GM12878 (cell line): ENCODE results near the gene TIMM21. TPM values are rescaled to one million over a fixed set of nuclear protein-coding genes. Genes with fewer than 3 reads are reported as not detected.

Experiments
- ATAC-seq: fragments of 200-7000 bp; cut with Tn5 transposase; 3 replicates; pipeline ENCODE4 v1.9.1; 2020; ENCODE audit warnings: mild to moderate bottlenecking, moderate library complexity
- BruUV-seq: library from RNA; stranded (reverse); fragments of 400-500 nt; replicated peaks from 2 replicates; lab custom pipeline; 2021; lab: Mats Ljungman, UMichigan
- CTCF ChIA-PET: fragments of 300-600 bp; sonication (Branson Sonifier 250); formaldehyde crosslinking; extraction: SDS; loops from one replicate; lab custom pipeline; 2021; ENCODE audit warnings: inconsistent platforms; lab: Yijun Ruan, JAX
- POLR2A ChIA-PET: fragments of 350-600 bp; formaldehyde crosslinking; extraction: SDS; loops from one replicate; lab custom pipeline; 2021; ENCODE audit warnings: inconsistent platforms; lab: Charles Lee
- RAD21 ChIA-PET: fragments of 300-600 bp; sonication (Branson Sonifier 250); formaldehyde crosslinking; loops from one replicate; lab custom pipeline; 2023; ENCODE audit warnings: antibody characterized with exemption; ENCODE audit not compliant: unreplicated experiment; lab: Charles Lee
- SMC1A ChIA-PET: fragments of 300-600 bp; sonication (Branson Sonifier 250); formaldehyde crosslinking; loops from one replicate; lab custom pipeline; 2023; ENCODE audit not compliant: unreplicated experiment, uncharacterized antibody; lab: Charles Lee
- DNase-seq: peaks from one replicate; pipeline ENCODE4 v3.0.0-alpha.2; 2011; ENCODE audit warnings: low read depth, low spot score
- FAIRE-seq: peaks from 3 replicates; lab custom pipeline; 2011; peaks lifted over from hg19 to GRCh38; lab: Jason Lieb, UNC
- H2AFZ ChIP-seq: 2 replicates; pipeline ENCODE4 v1.6.0; 2011; ENCODE audit warnings: low read depth, low read length, control low read depth; ENCODE audit not compliant: control insufficient read depth
- H3K27ac ChIP-seq: 2 replicates; pipeline ENCODE4 v1.5.1; 2011; ENCODE audit warnings: control low read depth; ENCODE audit not compliant: control insufficient read depth, insufficient read depth
- H3K27me3 ChIP-seq, 2 experiments: replicated peaks in 1 of 2; 2 replicates each; pipeline versions ENCODE4 v1.6.0 to v1.6.1; 2011; ENCODE audit warnings: low read length in 1 of 2; ENCODE audit not compliant: control insufficient read depth in 2 of 2, insufficient read depth in 2 of 2
- H3K36me3 ChIP-seq, 2 experiments: 2 replicates each; pipeline ENCODE4 v1.5.1; 2011; ENCODE audit warnings: low read length in 1 of 2; ENCODE audit not compliant: control insufficient read depth in 2 of 2, insufficient read depth in 2 of 2
- H3K4me1 ChIP-seq: 2 replicates; pipeline ENCODE4 v1.6.1; 2011; ENCODE audit warnings: mild to moderate bottlenecking, low read length, moderate library complexity, mixed read lengths; ENCODE audit not compliant: control insufficient read depth, insufficient read depth
- H3K4me2 ChIP-seq: 2 replicates; pipeline ENCODE4 v1.6.0; 2011; ENCODE audit warnings: control low read depth; ENCODE audit not compliant: control insufficient read depth, insufficient read depth
- H3K4me3 ChIP-seq: fragments of 200-600 bp; sonication (generic); 2 replicates; pipeline ENCODE4 v1.5.1; 2016
- H3K79me2 ChIP-seq: 2 replicates; pipeline ENCODE4 v1.6.0; 2011; ENCODE audit warnings: low read length; ENCODE audit not compliant: control insufficient read depth, insufficient read depth
- H3K9ac ChIP-seq: 2 replicates; pipeline ENCODE4 v1.8.0; 2011; ENCODE audit warnings: low read length, control low read depth, mixed read lengths; ENCODE audit not compliant: control insufficient read depth, insufficient read depth
- H3K9me3 ChIP-seq: replicated peaks from 3 replicates; pipeline ENCODE4 v1.5.1; 2011; ENCODE audit warnings: mild to moderate bottlenecking, low read length; ENCODE audit not compliant: control insufficient read depth, insufficient read depth
- H4K20me1 ChIP-seq: 2 replicates; pipeline ENCODE4 v1.6.0; 2011; ENCODE audit not compliant: control insufficient read depth, insufficient read depth
- BCLAF1 ChIP-seq: fragments of 450-650 bp; IDR thresholded peaks from 2 replicates; pipeline ENCODE4 v1.6.1; 2017; ENCODE audit warnings: antibody characterized with exemption, mild to moderate bottlenecking, moderate library complexity
- NRF1 ChIP-seq: conservative IDR thresholded peaks from 2 replicates; pipeline ENCODE4 v1.6.1; 2011; ENCODE audit warnings: mild to moderate bottlenecking, low read depth, low read length, improper control_type of control experiment
- PKNOX1 ChIP-seq: fragments of 450-650 bp; IDR thresholded peaks from 2 replicates; pipeline ENCODE4 v1.6.1; 2016; ENCODE audit warnings: mild to moderate bottlenecking
- SUPT20H ChIP-seq: IDR thresholded peaks from 2 replicates; pipeline ENCODE4 v1.6.1; 2011; ENCODE audit warnings: low read depth, mild to moderate bottlenecking, low read length, moderate library complexity, borderline replicate concordance; ENCODE audit not compliant: control insufficient read depth
- SUZ12 ChIP-seq: fragments of 200-600 bp; sonication (generic); IDR thresholded peaks from one replicate; pipeline ENCODE4 v1.6.1; 2018; ENCODE audit warnings: antibody characterized with exemption, mild to moderate bottlenecking; ENCODE audit not compliant: unreplicated experiment
- WRNIP1 ChIP-seq: IDR thresholded peaks from 2 replicates; pipeline ENCODE4 v1.6.1; 2011; ENCODE audit warnings: low read depth, low read length, improper control_type of control experiment, borderline replicate concordance
- ZNF384 ChIP-seq: IDR thresholded peaks from 2 replicates; pipeline ENCODE4 v1.6.1; 2012; ENCODE audit warnings: low read depth, mild to moderate bottlenecking, low read length, improper control_type of control experiment, borderline replicate concordance
- WGBS: methylation state at CpG from one replicate; pipeline ENCODE4 v1.1.6; 2016; ENCODE audit warnings: low lambda C conversion rate; ENCODE audit not compliant: insufficient replicate concordance, insufficient coverage; ENCODE audit errors: missing lambda C conversion rate; 5-methylcytosine and 5-hydroxymethylcytosine counted together
- in situ Hi-C: fragments of 300-500 bp; cut with MboI; formaldehyde crosslinking; loops from 9 replicates; pipeline ENCODE4 v1.14.3; 2018; ENCODE audit warnings: mixed read lengths
- intact Hi-C: fragments of 100-400 bp; cut with micrococcal nuclease; formaldehyde crosslinking; loops from one replicate; pipeline ENCODE4 v1.14.2; 2022; ENCODE audit not compliant: unreplicated experiment
- polyA plus RNA-seq, 11 experiments: library from polyadenylated mRNA; depleted of rRNA in 4 of 11; unstranded in 6 of 11; stranded (reverse) in 5 of 11; fragments of >200 nt; fragmentation: Nextera tagmentation in 4 of 11; fragmentation: Illumina TruSeq in 1 of 11; extraction: Ambion mirVana in 4 of 11; extraction: Trizol in 1 of 11; gene quantifications; 1 replicate in 1 of 11; 2 replicates in 10 of 11; pipeline versions ENCODE4 v1.2.1 to v1.2.3, GENCODE V29; 2011 to 2016; ENCODE audit warnings: inconsistent platforms in 2 of 11, missing spikeins in 2 of 11, low read depth in 1 of 11
- total RNA-seq, 4 experiments: library from RNA; depleted of rRNA in 3 of 4; stranded (reverse); fragments of >200 nt in 3 of 4; fragmentation: Illumina TruSeq in 1 of 4; extraction: Trizol in 1 of 4; gene quantifications; 2 replicates each; pipeline versions ENCODE4 v1.2.1 to v1.2.3, GENCODE V29; 2013 to 2021
- TF ChIP-seq, protein P1 (sequence below): fragments of 150-350 bp; IDR thresholded peaks from 2 replicates; pipeline ENCODE4 v1.6.1; 2016; ENCODE audit warnings: low read depth, low read length
- TF ChIP-seq, protein P2 (sequence below): IDR thresholded peaks from 2 replicates; pipeline ENCODE4 v1.6.1; 2012; ENCODE audit warnings: low read depth, low read length, improper control_type of control experiment
- TF ChIP-seq, protein P3 (sequence below): IDR thresholded peaks from 2 replicates; pipeline ENCODE4 v1.6.1; 2012; ENCODE audit warnings: mild to moderate bottlenecking, low read depth, low read length

TIMM21 gene
- total and polyA plus RNA-seq, 10 of the 15 experiments (the other 5 are each of a cell fraction or from before 2014, with no cell fraction given): 39.5 to 203 (median 83.4) TPM

DNA sequence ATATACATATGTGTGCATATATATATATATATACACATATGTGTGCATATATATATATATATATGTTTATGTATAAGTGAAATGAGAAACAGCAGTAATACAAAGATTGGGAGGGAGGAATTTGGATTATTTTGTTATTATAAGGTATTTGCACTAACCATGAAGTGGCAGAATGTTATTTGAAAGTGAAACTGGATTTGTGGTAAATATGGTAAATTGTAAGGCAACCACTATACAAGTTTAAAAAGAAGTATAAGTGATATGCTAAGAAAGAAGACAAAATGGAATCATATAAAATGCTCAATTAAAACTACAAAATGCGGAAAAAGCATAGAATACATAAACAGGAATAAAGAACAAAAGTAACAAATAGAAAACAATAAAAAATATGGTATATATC is 38.2 kb upstream of the TIMM21 start:
- H3K27ac ChIP-seq: no peak overlapping the region
- WGBS: 100% methylated on average over 1 of the region's 1 CpG
- no peak overlapping the region for H2AFZ ChIP-seq
- no peak for ATAC-seq
- H3K27me3 ChIP-seq: no peaks in the 10 kb centered on the region
- no peak overlapping the region for H3K4me3 ChIP-seq
- no peaks in the 10 kb centered on the region for H3K79me2 ChIP-seq
- ChIA-PET CTCF (no interaction called here), SMC1A (no interaction called here), RAD21 (no interaction called here), POLR2A (no interaction called here)
- DNase-seq: no peak
- BruUV-seq: no TSS peak
- FAIRE-seq: no peak
- no peaks in the 10 kb centered on the region for H3K36me3 ChIP-seq
- in situ Hi-C loops (loop anchor here (25.0 kb wide), 1 partner anchor 1348 kb away; no protein-coding TSS in a partner anchor), intact Hi-C loops (loop anchor here (5.0 to 10.0 kb wide), 2 partner anchors 68 to 1345 kb away; no protein-coding TSS in a partner anchor)
- no peaks in the 10 kb centered on the region for H3K4me1 ChIP-seq
- H4K20me1 ChIP-seq: no peaks in the 10 kb centered on the region
- H3K4me2 ChIP-seq: no peak overlapping the region
- no peak overlapping the region for H3K9ac ChIP-seq
- H3K9me3 ChIP-seq: no peaks in the 10 kb centered on the region
- TF ChIP-seq SUZ12 (no peak), WRNIP1 (no peak), PKNOX1 (no peak), ZNF384 (no peak), NRF1 (no peak), BCLAF1 (no peak), SUPT20H (no peak)
- TF ChIP-seq, protein P1, sequence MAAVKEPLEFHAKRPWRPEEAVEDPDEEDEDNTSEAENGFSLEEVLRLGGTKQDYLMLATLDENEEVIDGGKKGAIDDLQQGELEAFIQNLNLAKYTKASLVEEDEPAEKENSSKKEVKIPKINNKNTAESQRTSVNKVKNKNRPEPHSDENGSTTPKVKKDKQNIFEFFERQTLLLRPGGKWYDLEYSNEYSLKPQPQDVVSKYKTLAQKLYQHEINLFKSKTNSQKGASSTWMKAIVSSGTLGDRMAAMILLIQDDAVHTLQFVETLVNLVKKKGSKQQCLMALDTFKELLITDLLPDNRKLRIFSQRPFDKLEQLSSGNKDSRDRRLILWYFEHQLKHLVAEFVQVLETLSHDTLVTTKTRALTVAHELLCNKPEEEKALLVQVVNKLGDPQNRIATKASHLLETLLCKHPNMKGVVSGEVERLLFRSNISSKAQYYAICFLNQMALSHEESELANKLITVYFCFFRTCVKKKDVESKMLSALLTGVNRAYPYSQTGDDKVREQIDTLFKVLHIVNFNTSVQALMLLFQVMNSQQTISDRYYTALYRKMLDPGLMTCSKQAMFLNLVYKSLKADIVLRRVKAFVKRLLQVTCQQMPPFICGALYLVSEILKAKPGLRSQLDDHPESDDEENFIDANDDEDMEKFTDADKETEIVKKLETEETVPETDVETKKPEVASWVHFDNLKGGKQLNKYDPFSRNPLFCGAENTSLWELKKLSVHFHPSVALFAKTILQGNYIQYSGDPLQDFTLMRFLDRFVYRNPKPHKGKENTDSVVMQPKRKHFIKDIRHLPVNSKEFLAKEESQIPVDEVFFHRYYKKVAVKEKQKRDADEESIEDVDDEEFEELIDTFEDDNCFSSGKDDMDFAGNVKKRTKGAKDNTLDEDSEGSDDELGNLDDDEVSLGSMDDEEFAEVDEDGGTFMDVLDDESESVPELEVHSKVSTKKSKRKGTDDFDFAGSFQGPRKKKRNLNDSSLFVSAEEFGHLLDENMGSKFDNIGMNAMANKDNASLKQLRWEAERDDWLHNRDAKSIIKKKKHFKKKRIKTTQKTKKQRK: no peak
- TF ChIP-seq, protein P2, sequence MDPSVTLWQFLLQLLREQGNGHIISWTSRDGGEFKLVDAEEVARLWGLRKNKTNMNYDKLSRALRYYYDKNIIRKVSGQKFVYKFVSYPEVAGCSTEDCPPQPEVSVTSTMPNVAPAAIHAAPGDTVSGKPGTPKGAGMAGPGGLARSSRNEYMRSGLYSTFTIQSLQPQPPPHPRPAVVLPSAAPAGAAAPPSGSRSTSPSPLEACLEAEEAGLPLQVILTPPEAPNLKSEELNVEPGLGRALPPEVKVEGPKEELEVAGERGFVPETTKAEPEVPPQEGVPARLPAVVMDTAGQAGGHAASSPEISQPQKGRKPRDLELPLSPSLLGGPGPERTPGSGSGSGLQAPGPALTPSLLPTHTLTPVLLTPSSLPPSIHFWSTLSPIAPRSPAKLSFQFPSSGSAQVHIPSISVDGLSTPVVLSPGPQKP: no peak
- TF ChIP-seq, protein P3, sequence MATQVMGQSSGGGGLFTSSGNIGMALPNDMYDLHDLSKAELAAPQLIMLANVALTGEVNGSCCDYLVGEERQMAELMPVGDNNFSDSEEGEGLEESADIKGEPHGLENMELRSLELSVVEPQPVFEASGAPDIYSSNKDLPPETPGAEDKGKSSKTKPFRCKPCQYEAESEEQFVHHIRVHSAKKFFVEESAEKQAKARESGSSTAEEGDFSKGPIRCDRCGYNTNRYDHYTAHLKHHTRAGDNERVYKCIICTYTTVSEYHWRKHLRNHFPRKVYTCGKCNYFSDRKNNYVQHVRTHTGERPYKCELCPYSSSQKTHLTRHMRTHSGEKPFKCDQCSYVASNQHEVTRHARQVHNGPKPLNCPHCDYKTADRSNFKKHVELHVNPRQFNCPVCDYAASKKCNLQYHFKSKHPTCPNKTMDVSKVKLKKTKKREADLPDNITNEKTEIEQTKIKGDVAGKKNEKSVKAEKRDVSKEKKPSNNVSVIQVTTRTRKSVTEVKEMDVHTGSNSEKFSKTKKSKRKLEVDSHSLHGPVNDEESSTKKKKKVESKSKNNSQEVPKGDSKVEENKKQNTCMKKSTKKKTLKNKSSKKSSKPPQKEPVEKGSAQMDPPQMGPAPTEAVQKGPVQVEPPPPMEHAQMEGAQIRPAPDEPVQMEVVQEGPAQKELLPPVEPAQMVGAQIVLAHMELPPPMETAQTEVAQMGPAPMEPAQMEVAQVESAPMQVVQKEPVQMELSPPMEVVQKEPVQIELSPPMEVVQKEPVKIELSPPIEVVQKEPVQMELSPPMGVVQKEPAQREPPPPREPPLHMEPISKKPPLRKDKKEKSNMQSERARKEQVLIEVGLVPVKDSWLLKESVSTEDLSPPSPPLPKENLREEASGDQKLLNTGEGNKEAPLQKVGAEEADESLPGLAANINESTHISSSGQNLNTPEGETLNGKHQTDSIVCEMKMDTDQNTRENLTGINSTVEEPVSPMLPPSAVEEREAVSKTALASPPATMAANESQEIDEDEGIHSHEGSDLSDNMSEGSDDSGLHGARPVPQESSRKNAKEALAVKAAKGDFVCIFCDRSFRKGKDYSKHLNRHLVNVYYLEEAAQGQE: no peak
